ENCODE data around the gene GPR18. TPM values are rescaled to one million over a fixed set of nuclear protein-coding genes. Genes with fewer than 3 reads are reported as not detected.
"Not testable (repeated sequence)": the region's sequence is repeated elsewhere in the genome, so short reads cannot be mapped to it uniquely, and the experiment has no call there.

The GPR18 gene
- total and polyA plus RNA-seq, 2 of the 13 experiments (the other 11 are each of a cell fraction or from before 2014, with no cell fraction given) = not detected

DNA sequence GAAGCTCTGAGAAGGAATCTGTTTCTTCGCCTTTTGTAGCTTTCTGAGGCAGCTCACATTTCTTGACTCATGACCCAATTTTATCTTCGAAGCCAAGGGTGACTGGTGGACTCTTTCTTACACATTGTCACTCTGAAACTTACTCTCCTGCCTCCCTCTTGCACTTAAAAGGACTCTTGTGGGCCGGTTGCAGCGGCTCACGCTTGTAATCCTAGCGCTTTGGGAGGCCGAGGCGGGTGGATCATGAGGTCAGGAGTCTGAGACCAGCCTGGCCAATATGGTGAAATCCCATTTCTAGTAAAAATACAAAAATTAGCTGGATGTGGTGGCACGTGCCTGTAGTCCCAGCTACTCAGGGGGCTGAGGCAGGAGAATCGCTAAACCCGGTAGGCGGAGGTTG lies 27.6 kb downstream of the GPR18 start:
- BruUV-seq (replicated peaks); H2AFZ ChIP-seq (ENCODE audit: low read length); H3K9ac ChIP-seq (ENCODE audit: insufficient read depth, low read depth, low read length); intact Hi-C loops (cut with micrococcal nuclease; ENCODE audit: unreplicated experiment); FAIRE-seq; H3K4me2 ChIP-seq (ENCODE audit: low read depth, low read length); H3K9me3 ChIP-seq (ENCODE audit: low read length); H3K27ac ChIP-seq (ENCODE audit: extremely low read length, insufficient read depth, low read length); ATAC-seq; CTCF ChIA-PET (ENCODE audit: low intra/inter-chr PET ratio, low total read pairs); H3K27me3 ChIP-seq (ENCODE audit: control insufficient read depth in 1 of 2, insufficient read depth in 2 of 2, low read length in 2 of 2); DNase-seq (ENCODE audit: low spot score); H3K4me3 ChIP-seq (replicated peaks in 1 of 3; ENCODE audit: insufficient read depth in 1 of 3, low read depth in 2 of 3, low read length in 3 of 3); H3K36me3 ChIP-seq (replicated peaks in 1 of 2; ENCODE audit: control insufficient read depth in 1 of 2, insufficient read depth in 2 of 2, low read length in 2 of 2); POLR2A ChIA-PET; in situ Hi-C loops (cut with HindIII; ENCODE audit: extremely low pct_ligation_motif_present, low pct_unique_long_range_greater_than_20kb): not testable (repeated sequence)
- peaks cover 14% of the 10 kb centered on the region for H4K20me1 ChIP-seq (ENCODE audit: insufficient read depth, low read length)
- TF ChIP-seq, protein P1, sequence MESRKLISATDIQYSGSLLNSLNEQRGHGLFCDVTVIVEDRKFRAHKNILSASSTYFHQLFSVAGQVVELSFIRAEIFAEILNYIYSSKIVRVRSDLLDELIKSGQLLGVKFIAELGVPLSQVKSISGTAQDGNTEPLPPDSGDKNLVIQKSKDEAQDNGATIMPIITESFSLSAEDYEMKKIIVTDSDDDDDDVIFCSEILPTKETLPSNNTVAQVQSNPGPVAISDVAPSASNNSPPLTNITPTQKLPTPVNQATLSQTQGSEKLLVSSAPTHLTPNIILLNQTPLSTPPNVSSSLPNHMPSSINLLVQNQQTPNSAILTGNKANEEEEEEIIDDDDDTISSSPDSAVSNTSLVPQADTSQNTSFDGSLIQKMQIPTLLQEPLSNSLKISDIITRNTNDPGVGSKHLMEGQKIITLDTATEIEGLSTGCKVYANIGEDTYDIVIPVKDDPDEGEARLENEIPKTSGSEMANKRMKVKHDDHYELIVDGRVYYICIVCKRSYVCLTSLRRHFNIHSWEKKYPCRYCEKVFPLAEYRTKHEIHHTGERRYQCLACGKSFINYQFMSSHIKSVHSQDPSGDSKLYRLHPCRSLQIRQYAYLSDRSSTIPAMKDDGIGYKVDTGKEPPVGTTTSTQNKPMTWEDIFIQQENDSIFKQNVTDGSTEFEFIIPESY (CRISPR knock-in tag; IDR thresholded peaks at IDR 0.05) = peak; percentile 51
- 96% methylated on average over 12 of the region's 12 CpGs for WGBS (ENCODE audit: low lambda C conversion rate)
- H3K79me2 ChIP-seq (ENCODE audit: insufficient read depth, low read length) = peaks cover 62% of the 10 kb centered on the region
- peaks cover 18% of the 10 kb centered on the region for H3K4me1 ChIP-seq (ENCODE audit: insufficient read depth, low read length)

DNA sequence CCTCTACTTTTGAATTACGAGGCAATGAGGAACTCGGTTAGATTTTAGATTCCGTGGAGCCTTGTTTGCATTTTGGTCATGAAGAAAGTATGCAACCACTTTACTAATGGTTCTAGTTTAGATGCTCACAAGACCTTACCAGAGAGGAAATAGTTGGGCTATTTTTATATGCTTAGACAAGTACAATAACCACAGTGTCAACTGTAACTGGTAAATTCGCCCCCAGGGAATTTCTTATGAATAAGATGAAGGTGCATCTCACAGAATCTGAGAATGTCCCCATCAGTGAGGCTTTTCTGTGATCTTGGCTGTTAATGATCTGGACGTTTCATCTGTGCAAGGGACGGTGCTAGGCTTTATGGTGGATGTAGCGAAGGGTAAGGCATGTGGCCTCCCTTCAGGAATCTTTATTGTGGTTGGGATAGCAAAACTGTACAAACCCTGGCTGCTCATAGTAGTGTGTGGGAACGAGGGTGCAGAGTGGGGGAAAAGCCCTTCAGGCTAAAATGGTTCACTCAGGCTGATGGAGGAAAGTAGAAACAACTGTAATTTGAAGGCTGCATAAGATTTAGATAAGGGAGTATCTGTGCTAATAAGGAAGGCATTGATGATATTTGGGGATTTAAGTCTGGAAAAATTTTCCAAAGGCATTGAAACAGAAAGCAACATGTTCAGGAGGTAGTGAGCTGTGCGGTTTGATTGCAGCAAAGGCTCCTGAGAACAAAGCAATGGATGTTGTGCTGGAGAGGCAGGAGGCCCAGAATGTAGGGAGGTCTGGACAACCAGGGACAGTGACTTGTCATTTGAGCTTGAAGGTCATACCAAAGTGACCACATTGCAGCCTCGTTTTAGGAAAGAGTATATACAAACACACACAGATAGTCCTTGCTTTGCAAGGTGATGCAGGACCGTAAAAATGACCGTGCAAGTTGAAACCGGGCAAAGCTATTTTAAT lies 29.2 kb downstream of the GPR18 start:
- peaks cover 71% of the 10 kb centered on the region for H3K79me2 ChIP-seq (ENCODE audit: insufficient read depth, low read length)
- H4K20me1 ChIP-seq (ENCODE audit: insufficient read depth, low read length) = peaks cover 14% of the 10 kb centered on the region
- H3K27me3 ChIP-seq (ENCODE audit: control insufficient read depth in 1 of 2, insufficient read depth in 2 of 2, low read length in 2 of 2) = no peaks in the 10 kb centered on the region
- FAIRE-seq (peak; percentile 55), DNase-seq (ENCODE audit: low spot score) (peak; percentile 23), ATAC-seq (peak; percentile 69)
- intact Hi-C loops (cut with micrococcal nuclease; ENCODE audit: unreplicated experiment) = no loop called here
- in situ Hi-C loops (cut with HindIII; ENCODE audit: extremely low pct_ligation_motif_present, low pct_unique_long_range_greater_than_20kb) = no loop called here
- H2AFZ ChIP-seq (ENCODE audit: low read length) = no peak overlapping the region
- peaks cover 18% of the 10 kb centered on the region for H3K4me1 ChIP-seq (ENCODE audit: insufficient read depth, low read length)
- H3K9me3 ChIP-seq (ENCODE audit: low read length) = no peaks in the 10 kb centered on the region
- H3K36me3 ChIP-seq (replicated peaks in 1 of 2; ENCODE audit: control insufficient read depth in 1 of 2, insufficient read depth in 2 of 2, low read length in 2 of 2) = peaks cover 0 to 4% of the 10 kb centered on the region in 2 experiments; a peak in 1 of 5 replicates
- no peak overlapping the region for H3K9ac ChIP-seq (ENCODE audit: insufficient read depth, low read depth, low read length)
- TF ChIP-seq PRPF4 (IDR thresholded peaks at IDR 0.05; ENCODE audit: low read depth, low read length, poor library complexity, severe bottlenecking) = no peak
- no peak for TF ChIP-seq CREB1 (IDR thresholded peaks at IDR 0.05)
- TF ChIP-seq CREB1 (CRISPR knock-in tag; IDR thresholded peaks at IDR 0.05) = no peak
- TF ChIP-seq ZNF17 (CRISPR knock-in tag; IDR thresholded peaks at IDR 0.05) = no peak
- TF ChIP-seq ZFP37 (CRISPR knock-in tag; IDR thresholded peaks at IDR 0.05; ENCODE audit: borderline replicate concordance) = no peak
- TF ChIP-seq ZNF225 (CRISPR knock-in tag; IDR thresholded peaks at IDR 0.05) = no peak
- TF ChIP-seq ZNF460 (CRISPR knock-in tag; IDR thresholded peaks at IDR 0.05; ENCODE audit: borderline replicate concordance) = no peak
- TF ChIP-seq ZNF337 (CRISPR knock-in tag; IDR thresholded peaks at IDR 0.05; ENCODE audit: borderline replicate concordance, low read depth) = no peak
- no peak for TF ChIP-seq NKX3-1 (CRISPR knock-in tag; IDR thresholded peaks at IDR 0.05)
- TF ChIP-seq, protein P2, sequence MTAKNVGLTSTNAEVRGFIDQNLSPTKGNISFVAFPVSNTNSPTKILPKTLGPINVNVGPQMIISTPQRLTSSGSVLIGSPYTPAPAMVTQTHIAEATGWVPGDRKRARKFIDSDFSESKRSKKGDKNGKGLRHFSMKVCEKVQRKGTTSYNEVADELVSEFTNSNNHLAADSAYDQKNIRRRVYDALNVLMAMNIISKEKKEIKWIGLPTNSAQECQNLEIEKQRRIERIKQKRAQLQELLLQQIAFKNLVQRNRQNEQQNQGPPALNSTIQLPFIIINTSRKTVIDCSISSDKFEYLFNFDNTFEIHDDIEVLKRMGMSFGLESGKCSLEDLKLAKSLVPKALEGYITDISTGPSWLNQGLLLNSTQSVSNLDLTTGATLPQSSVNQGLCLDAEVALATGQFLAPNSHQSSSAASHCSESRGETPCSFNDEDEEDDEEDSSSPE (CRISPR knock-in tag; IDR thresholded peaks at IDR 0.05) = no peak
- POLR2A ChIA-PET = no interaction called here
- CTCF ChIA-PET (ENCODE audit: low intra/inter-chr PET ratio, low total read pairs) = no interaction called here
- BruUV-seq (replicated peaks) = no TSS peak
- H3K27ac ChIP-seq (ENCODE audit: extremely low read length, insufficient read depth, low read length) = peak overlapping the region; percentile 7
- H3K4me3 ChIP-seq (replicated peaks in 1 of 3; ENCODE audit: insufficient read depth in 1 of 3, low read depth in 2 of 3, low read length in 3 of 3) = no peak overlapping the region
- WGBS (ENCODE audit: low lambda C conversion rate) = 83% methylated on average over 13 of the region's 13 CpGs
- no peak overlapping the region for H3K4me2 ChIP-seq (ENCODE audit: low read depth, low read length)
